Measurements from ENCODE around the gene VAV3. TPM values are rescaled to one million over a fixed set of nuclear protein-coding genes. Genes with fewer than 3 reads are reported as not detected.
A peak's percentile ranks its signal among the peaks of the same experiment; 100 is the strongest.
"Not testable (repeated sequence)": the region's sequence is repeated elsewhere in the genome, so short reads cannot be mapped to it uniquely, and the experiment has no call there.

Gene VAV3
- total RNA-seq, 1 donor from 2014 or later: 2.6 TPM

GRCh38 chr1:107706182-107706581, 258.8 kb downstream of the VAV3 start:
- FAIRE-seq: no peak
- no peak overlapping the region for H3K4me3 Mint-ChIP-seq (ENCODE audit: unreplicated experiment)

GRCh38 chr1:107704911-107705310, 260.1 kb downstream of the VAV3 start:
- H3K4me1 Mint-ChIP-seq (ENCODE audit: low read depth, unreplicated experiment): peaks cover 7% of the 10 kb centered on the region
- H3K27me3 ChIP-seq (ENCODE audit: insufficient read depth, low read length): no peaks in the 10 kb centered on the region
- no peak overlapping the region for H3K4me3 ChIP-seq (ENCODE audit: insufficient read depth, low read depth, low read length)
- FAIRE-seq (no peak), DNase-seq (ENCODE audit: low read depth) (peak; percentile 65)
- H3K36me3 Mint-ChIP-seq (ENCODE audit: low read depth, unreplicated experiment): no peaks in the 10 kb centered on the region
- TF ChIP-seq CTCF (IDR thresholded peaks at IDR 0.05; ENCODE audit: insufficient read depth, low read depth, low read length) (no peak), EZH2 (IDR thresholded peaks at IDR 0.05; ENCODE audit: insufficient read depth, low read length) (no peak)
- H3K4me2 ChIP-seq (ENCODE audit: low read length): peak overlapping the region; percentile 21
- no peak overlapping the region for H3K4me3 Mint-ChIP-seq (ENCODE audit: unreplicated experiment)
- no peaks in the 10 kb centered on the region for H3K4me1 ChIP-seq (ENCODE audit: insufficient read depth, low read length)
- no peaks in the 10 kb centered on the region for H3K9me3 Mint-ChIP-seq (ENCODE audit: unreplicated experiment)
- H3K9ac ChIP-seq (ENCODE audit: low read length): peak overlapping the region; percentile 23
- H3K27me3 Mint-ChIP-seq (ENCODE audit: low read depth, unreplicated experiment): peaks cover 1% of the 10 kb centered on the region
- no peak overlapping the region for H2AFZ ChIP-seq (ENCODE audit: low read depth, low read length)
- H3K27ac Mint-ChIP-seq (ENCODE audit: unreplicated experiment): no peak overlapping the region
- H3K36me3 ChIP-seq (ENCODE audit: insufficient read depth, low read length): no peaks in the 10 kb centered on the region
- no peaks in the 10 kb centered on the region for H4K20me1 ChIP-seq (ENCODE audit: insufficient read depth, low read length)
- no peaks in the 10 kb centered on the region for H3K9me3 ChIP-seq (ENCODE audit: insufficient read depth, low read depth, low read length)
- no peaks in the 10 kb centered on the region for H3K79me2 ChIP-seq (ENCODE audit: insufficient read depth, low read length)
- peak overlapping the region; percentile 5 for H3K27ac ChIP-seq (ENCODE audit: low read depth, low read length)

More at GRCh38 chr1:107706182-107706581, 258.8 kb downstream of the VAV3 start:
- Mint-ChIP-seq H3K36me3 (ENCODE audit: low read depth, unreplicated experiment) (no peaks in the 10 kb centered on the region), H3K27ac (ENCODE audit: unreplicated experiment) (no peak overlapping the region), H3K9me3 (ENCODE audit: unreplicated experiment) (no peaks in the 10 kb centered on the region), H3K4me1 (ENCODE audit: low read depth, unreplicated experiment) (peaks cover 7% of the 10 kb centered on the region), H3K27me3 (ENCODE audit: low read depth, unreplicated experiment) (no peaks in the 10 kb centered on the region)
- Histone ChIP-seq H3K36me3 (ENCODE audit: insufficient read depth, low read length) (no peaks in the 10 kb centered on the region), H3K4me2 (ENCODE audit: low read length) (no peak overlapping the region), H3K79me2 (ENCODE audit: insufficient read depth, low read length) (no peaks in the 10 kb centered on the region), H3K4me3 (ENCODE audit: insufficient read depth, low read depth, low read length) (no peak overlapping the region), H3K27ac (ENCODE audit: low read depth, low read length) (no peak overlapping the region), H3K4me1 (ENCODE audit: insufficient read depth, low read length) (no peaks in the 10 kb centered on the region), H4K20me1 (ENCODE audit: insufficient read depth, low read length) (no peaks in the 10 kb centered on the region), H3K9me3 (ENCODE audit: insufficient read depth, low read depth, low read length) (no peaks in the 10 kb centered on the region), H3K27me3 (ENCODE audit: insufficient read depth, low read length) (no peaks in the 10 kb centered on the region), H2AFZ (ENCODE audit: low read depth, low read length) (no peak overlapping the region), H3K9ac (ENCODE audit: low read length) (no peak overlapping the region)
- no peak for TF ChIP-seq CTCF (IDR thresholded peaks at IDR 0.05; ENCODE audit: insufficient read depth, low read depth, low read length)
- DNase-seq (ENCODE audit: low read depth): no peak

- Mint-ChIP-seq H3K4me1 (ENCODE audit: low read depth, unreplicated experiment) (peaks cover 7% of the 10 kb centered on the region), H3K27me3 (ENCODE audit: low read depth, unreplicated experiment) (peaks cover 1% of the 10 kb centered on the region), H3K9me3 (ENCODE audit: unreplicated experiment) (no peaks in the 10 kb centered on the region), H3K27ac (ENCODE audit: unreplicated experiment) (no peak overlapping the region), H3K4me3 (ENCODE audit: unreplicated experiment) (no peak overlapping the region), H3K36me3 (ENCODE audit: low read depth, unreplicated experiment) (no peaks in the 10 kb centered on the region)
- DNase-seq (ENCODE audit: low read depth) (peak; percentile 65), FAIRE-seq (no peak)
- Histone ChIP-seq H3K9ac (ENCODE audit: low read length) (no peak overlapping the region), H3K4me3 (ENCODE audit: insufficient read depth, low read depth, low read length) (no peak overlapping the region), H3K9me3 (ENCODE audit: insufficient read depth, low read depth, low read length) (no peaks in the 10 kb centered on the region), H3K79me2 (ENCODE audit: insufficient read depth, low read length) (no peaks in the 10 kb centered on the region), H4K20me1 (ENCODE audit: insufficient read depth, low read length) (no peaks in the 10 kb centered on the region), H3K4me2 (ENCODE audit: low read length) (no peak overlapping the region), H2AFZ (ENCODE audit: low read depth, low read length) (no peak overlapping the region), H3K27me3 (ENCODE audit: insufficient read depth, low read length) (no peaks in the 10 kb centered on the region), H3K27ac (ENCODE audit: low read depth, low read length) (no peak overlapping the region), H3K36me3 (ENCODE audit: insufficient read depth, low read length) (no peaks in the 10 kb centered on the region), H3K4me1 (ENCODE audit: insufficient read depth, low read length) (no peaks in the 10 kb centered on the region)
- TF ChIP-seq EZH2 (IDR thresholded peaks at IDR 0.05; ENCODE audit: insufficient read depth, low read length) (no peak), CTCF (IDR thresholded peaks at IDR 0.05; ENCODE audit: insufficient read depth, low read depth, low read length) (no peak)
Observed at GRCh38 chr1:107702946-107703571, 261.9 kb downstream of the VAV3 start.

- not testable (repeated sequence) for H3K27ac Mint-ChIP-seq (ENCODE audit: unreplicated experiment); H3K4me1 Mint-ChIP-seq (ENCODE audit: low read depth, unreplicated experiment); H3K4me3 ChIP-seq (ENCODE audit: insufficient read depth, low read depth, low read length); H3K36me3 Mint-ChIP-seq (ENCODE audit: low read depth, unreplicated experiment); H3K27me3 ChIP-seq (ENCODE audit: insufficient read depth, low read length); H3K9ac ChIP-seq (ENCODE audit: low read length); H3K36me3 ChIP-seq (ENCODE audit: insufficient read depth, low read length); H4K20me1 ChIP-seq (ENCODE audit: insufficient read depth, low read length); H3K9me3 ChIP-seq (ENCODE audit: insufficient read depth, low read depth, low read length); H3K27ac ChIP-seq (ENCODE audit: low read depth, low read length); H3K4me1 ChIP-seq (ENCODE audit: insufficient read depth, low read length); H3K4me2 ChIP-seq (ENCODE audit: low read length); FAIRE-seq; H3K9me3 Mint-ChIP-seq (ENCODE audit: unreplicated experiment); H3K4me3 Mint-ChIP-seq (ENCODE audit: unreplicated experiment); H2AFZ ChIP-seq (ENCODE audit: low read depth, low read length); H3K27me3 Mint-ChIP-seq (ENCODE audit: low read depth, unreplicated experiment); H3K79me2 ChIP-seq (ENCODE audit: insufficient read depth, low read length)
- DNase-seq (ENCODE audit: low read depth): peak; percentile 18
Observed at GRCh38 chr1:107700651-107701050, 264.3 kb downstream of the VAV3 start.

All from astrocyte (in vitro differentiated cells and primary cell).